ENCODE results near the gene OR10G8.

GRCh38 chr11:124071623-124071948 lies 45.0 kb downstream of the OR10G8 start:
- TF ChIP-seq CTCF (IDR thresholded peaks at IDR 0.05) (no peak), EP300 (IDR thresholded peaks at IDR 0.05) (no peak)
